ENCODE measurements around the gene B3GALT6. TPM values are rescaled to one million over a fixed set of nuclear protein-coding genes. Genes with fewer than 3 reads are reported as not detected.
A peak's percentile ranks its signal among the peaks of the same experiment; 100 is the strongest.

B3GALT6 gene
- total and polyA plus RNA-seq, 8 donors = 1.8 to 13.8 (median 7.5) TPM; not detected in 1

- Histone ChIP-seq H3K27me3 (peaks cover 7 to 63% (median 33%) of the 10 kb centered on the region in 3 donors), H3K27ac (no peak overlapping the region), H3K4me3 (no peak overlapping the region), H3K4me1 (peaks cover 10 to 26% (median 22%) of the 10 kb centered on the region in 4 donors), H3K9me3 (no peaks in the 10 kb centered on the region), H3K36me3 (peaks cover 0 to 3% (median 0%) of the 10 kb centered on the region in 4 donors)
- TF ChIP-seq POLR2AphosphoS5 (IDR thresholded peaks at IDR 0.05) = no peak
- no peak for TF ChIP-seq EP300 (IDR thresholded peaks at IDR 0.05)
- TF ChIP-seq CTCF (IDR thresholded peaks at IDR 0.05) = no peak
- TF ChIP-seq POLR2A (IDR thresholded peaks at IDR 0.05) = no peak
- WGBS, 5 donors = 67 to 76% (median 73%) methylated on average over 14 to 22 of the region's 23 CpGs
- intact Hi-C loops (cut with DNase I; ENCODE audit: low total_unique reads) = no loop called here
- DNase-seq = no peak
Observed at GRCh38 chr1:1245178-1245816, 13.3 kb downstream of the B3GALT6 start.

- no peak overlapping the region for H3K27ac ChIP-seq
- WGBS, 5 donors = 41 to 98% (median 44%) methylated on average over 6 to 45 of the region's 45 CpGs
- H3K9me3 ChIP-seq = no peaks in the 10 kb centered on the region
- DNase-seq = no peak
- H3K4me3 ChIP-seq = peak overlapping the region in 1 of 4 donors; percentile 24
- TF ChIP-seq POLR2A (IDR thresholded peaks at IDR 0.05) = no peak
- TF ChIP-seq CTCF (IDR thresholded peaks at IDR 0.05) = no peak
- TF ChIP-seq EP300 (IDR thresholded peaks at IDR 0.05) = no peak
- TF ChIP-seq POLR2AphosphoS5 (IDR thresholded peaks at IDR 0.05) = no peak
- H3K4me1 ChIP-seq = peaks cover 10 to 33% (median 22%) of the 10 kb centered on the region in 4 donors
- H3K36me3 ChIP-seq = peaks cover 0 to 4% (median 2%) of the 10 kb centered on the region in 4 donors
- H3K27me3 ChIP-seq = peaks cover 7 to 57% (median 27%) of the 10 kb centered on the region in 3 donors
- intact Hi-C loops (cut with DNase I; ENCODE audit: low total_unique reads) = no loop called here
Observed at GRCh38 chr1:1245817-1246576, 14.0 kb downstream of the B3GALT6 start.

GRCh38 chr1:1246577-1247340, 14.7 kb downstream of the B3GALT6 start, which contains the start of gene C1QTNF12:
Gene C1QTNF12 (minus strand): TSS chr1:1246722. CDS start chr1:1246690, 32 bp downstream.
- H3K4me3 ChIP-seq = peak within 1 kb of the TSS in 1 of 4 donors; percentile 24
- H3K9me3 ChIP-seq = no peaks in the 10 kb centered on the region
- H3K27me3 ChIP-seq = peaks cover 7 to 50% (median 27%) of the 10 kb centered on the region in 3 donors
- DNase-seq = peak in 1 of 2 donors; percentile 49
- no peak within 1 kb of the TSS for H3K27ac ChIP-seq
- H3K36me3 ChIP-seq = peaks cover 0 to 9% (median 4%) of the 10 kb centered on the region in 4 donors
- intact Hi-C loops (cut with DNase I; ENCODE audit: low total_unique reads) = no loop called here
- H3K4me1 ChIP-seq = peaks cover 10 to 37% (median 22%) of the 10 kb centered on the region in 4 donors
- TF ChIP-seq POLR2AphosphoS5 (IDR thresholded peaks at IDR 0.05) (no peak), EP300 (IDR thresholded peaks at IDR 0.05) (no peak), POLR2A (IDR thresholded peaks at IDR 0.05) (no peak), CTCF (IDR thresholded peaks at IDR 0.05) (no peak)
- 0 to 7% (median 5%) methylated on average over 12 to 74 of the region's 74 CpGs for WGBS, 5 donors

Data from stomach (tissue), 9 donors.